Ascending aorta (tissue), 2 donors: ENCODE measurements around the gene ACSF3. TPM values are rescaled to one million over a fixed set of nuclear protein-coding genes. Genes with fewer than 3 reads are reported as not detected.

ENCODE experiments used
- DNase-seq, 2 donors: peaks; one replicate each; pipeline ENCODE4 v3.0.0-alpha.2; 2019; ENCODE audit warnings: low spot score in 2 of 2
- H3K27ac ChIP-seq, 2 donors: fragments of 200-600 bp; sonication (generic); one replicate each; pipeline ENCODE4 v1.5.1; 2016 to 2017; ENCODE audit warnings: mild to moderate bottlenecking in 1 of 2
- H3K27me3 ChIP-seq: fragments of 200-600 bp; sonication (generic); one replicate; pipeline ENCODE4 v1.5.1; 2017
- H3K36me3 ChIP-seq, 2 donors: fragments of 200-600 bp; sonication (generic); one replicate each; pipeline ENCODE4 v1.5.1; 2016
- H3K4me1 ChIP-seq, 2 donors: fragments of 200-600 bp; sonication (generic); one replicate each; pipeline ENCODE4 v1.5.1; 2016 to 2017; ENCODE audit warnings: mild to moderate bottlenecking in 1 of 2
- H3K4me3 ChIP-seq, 2 donors: fragments of 200-600 bp; sonication (generic); one replicate each; pipeline ENCODE4 v1.5.1; 2016 to 2017; ENCODE audit warnings: mild to moderate bottlenecking in 1 of 2
- H3K9me3 ChIP-seq, 2 donors: fragments of 200-600 bp; sonication (generic); one replicate each; pipeline ENCODE4 v1.5.1; 2016
- CTCF ChIP-seq, 3 experiments: fragments of 200-600 bp in 2 of 3; fragments of 450-650 bp in 1 of 3; sonication (generic) in 2 of 3; IDR thresholded peaks; one replicate each; pipeline ENCODE4 v1.5.1; 2016 to 2019; ENCODE audit warnings: antibody characterized with exemption in 3 of 3, mild to moderate bottlenecking in 1 of 3, moderate library complexity in 1 of 3
- intact Hi-C: fragments of 100-400 bp; cut with DNase I; formaldehyde crosslinking; loops from one replicate; pipeline ENCODE4 v1.15.1; 2023
- total RNA-seq: library from RNA; depleted of rRNA; stranded (reverse); fragments of >200 nt; gene quantifications from one replicate; pipeline ENCODE4 v1.1.0, GENCODE V29; 2016

The ACSF3 gene
- total RNA-seq, 1 donor from 2014 or later = 5.2 TPM

- DNase-seq = no peak
Observed at GRCh38 chr16:89104930-89105571, 11.4 kb downstream of the ACSF3 start.

GRCh38 chr16:89105599-89106151, 12.0 kb downstream of the ACSF3 start:
- Histone ChIP-seq H3K4me1 (no peaks in the 10 kb centered on the region), H3K27ac (no peak overlapping the region), H3K9me3 (no peaks in the 10 kb centered on the region), H3K27me3 (no peaks in the 10 kb centered on the region), H3K36me3 (peaks cover 58 to 72% of the 10 kb centered on the region in 2 donors), H3K4me3 (no peak overlapping the region)
- intact Hi-C loops = no loop called here
- DNase-seq = no peak
- TF ChIP-seq CTCF (IDR thresholded peaks at IDR 0.05) = no peak

More at GRCh38 chr16:89104930-89105571, 11.4 kb downstream of the ACSF3 start:
- Histone ChIP-seq H3K4me3 (no peak overlapping the region), H3K4me1 (no peaks in the 10 kb centered on the region), H3K36me3 (peaks cover 60 to 74% of the 10 kb centered on the region in 2 donors), H3K9me3 (no peaks in the 10 kb centered on the region), H3K27ac (no peak overlapping the region), H3K27me3 (no peaks in the 10 kb centered on the region)
- no peak for TF ChIP-seq CTCF (IDR thresholded peaks at IDR 0.05)
- intact Hi-C loops = no loop called here

- DNase-seq = peak in 1 of 2 donors; percentile 57
- Histone ChIP-seq H3K4me3 (no peak overlapping the region), H3K9me3 (no peaks in the 10 kb centered on the region), H3K4me1 (no peaks in the 10 kb centered on the region), H3K27ac (no peak overlapping the region), H3K36me3 (peaks cover 55 to 67% of the 10 kb centered on the region in 2 donors), H3K27me3 (no peaks in the 10 kb centered on the region)
- no peak for TF ChIP-seq CTCF (IDR thresholded peaks at IDR 0.05)
- intact Hi-C loops = no loop called here
Observed at GRCh38 chr16:89106533-89107202, 13.0 kb downstream of the ACSF3 start.

GRCh38 chr16:89107203-89107582, 13.5 kb downstream of the ACSF3 start:
- H3K27me3 ChIP-seq = no peaks in the 10 kb centered on the region
- H3K4me3 ChIP-seq = no peak overlapping the region
- TF ChIP-seq CTCF (IDR thresholded peaks at IDR 0.05) = no peak
- no peaks in the 10 kb centered on the region for H3K9me3 ChIP-seq
- intact Hi-C loops = no loop called here
- no peak for DNase-seq
- H3K27ac ChIP-seq = no peak overlapping the region
- peaks cover 55 to 67% of the 10 kb centered on the region in 2 donors for H3K36me3 ChIP-seq
- no peaks in the 10 kb centered on the region for H3K4me1 ChIP-seq

- intact Hi-C loops = no loop called here
- no peaks in the 10 kb centered on the region for H3K4me1 ChIP-seq
- H3K36me3 ChIP-seq = peaks cover 56 to 67% of the 10 kb centered on the region in 2 donors
- TF ChIP-seq CTCF (IDR thresholded peaks at IDR 0.05) = no peak
- H3K27ac ChIP-seq = no peak overlapping the region
- H3K9me3 ChIP-seq = no peaks in the 10 kb centered on the region
- no peaks in the 10 kb centered on the region for H3K27me3 ChIP-seq
- no peak overlapping the region for H3K4me3 ChIP-seq
- DNase-seq = no peak
Observed at GRCh38 chr16:89108416-89108815, 14.8 kb downstream of the ACSF3 start.
